A549 treated with dexamethasone at 1 μM for 4 hours (cell line): ENCODE results near the gene GAPVD1. TPM values are rescaled to one million over a fixed set of nuclear protein-coding genes. Genes with fewer than 3 reads are reported as not detected.

Experiments used
- total RNA-seq: library from RNA; stranded (reverse); fragments of 200-300 nt; extraction: Qiagen RNA extraction; gene quantifications from 5 replicates; pipeline ENCODE4 v1.2.3, GENCODE V29; 2022

Gene GAPVD1
- total RNA-seq: 12.0 to 19.5 TPM (median 18.3 TPM) in 5 replicates

DNA sequence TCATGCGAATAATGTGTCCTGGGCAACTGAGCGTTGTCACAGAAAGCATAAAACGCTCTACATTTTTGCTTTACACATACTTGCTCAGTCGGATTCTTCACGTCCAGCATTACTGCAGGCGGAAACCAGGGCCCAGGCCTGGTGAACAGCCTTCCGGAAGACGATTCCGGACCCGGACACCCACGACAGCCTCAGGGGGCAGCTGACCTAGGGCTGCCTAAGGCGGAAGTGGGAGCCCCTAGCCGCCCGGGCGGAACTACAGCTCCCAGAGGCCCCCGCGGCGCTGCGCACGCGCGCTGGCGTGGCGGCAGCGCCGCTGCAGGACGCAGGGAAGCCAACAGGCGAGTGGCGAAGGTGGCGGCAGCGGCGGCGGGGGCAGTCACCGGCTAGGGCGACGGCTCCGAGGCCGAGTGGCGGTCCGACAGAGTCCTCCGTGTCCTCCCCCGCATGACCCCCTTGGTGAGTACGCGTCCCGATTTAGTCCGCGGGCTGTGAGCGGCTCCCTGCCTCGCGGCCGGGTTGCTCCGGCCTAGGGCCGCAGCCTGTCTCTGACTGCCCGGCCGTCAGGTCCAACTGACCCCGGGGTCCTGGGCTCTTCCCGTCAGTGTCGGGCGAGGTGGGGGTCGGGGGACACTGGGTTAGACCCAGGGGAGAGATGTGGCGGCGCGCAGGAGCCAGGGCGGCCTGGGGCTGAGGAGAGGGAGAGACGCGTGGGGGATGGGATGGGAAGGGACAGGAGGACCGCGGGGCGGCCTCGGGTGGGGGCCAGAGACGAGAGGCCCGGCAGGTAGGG lies at the start of gene GAPVD1:
TSS of gene GAPVD1 (plus strand) at position 326 of the 793 bp plus-strand sequence. CDS start 37,096 bp downstream, outside the sequence.

DNA sequence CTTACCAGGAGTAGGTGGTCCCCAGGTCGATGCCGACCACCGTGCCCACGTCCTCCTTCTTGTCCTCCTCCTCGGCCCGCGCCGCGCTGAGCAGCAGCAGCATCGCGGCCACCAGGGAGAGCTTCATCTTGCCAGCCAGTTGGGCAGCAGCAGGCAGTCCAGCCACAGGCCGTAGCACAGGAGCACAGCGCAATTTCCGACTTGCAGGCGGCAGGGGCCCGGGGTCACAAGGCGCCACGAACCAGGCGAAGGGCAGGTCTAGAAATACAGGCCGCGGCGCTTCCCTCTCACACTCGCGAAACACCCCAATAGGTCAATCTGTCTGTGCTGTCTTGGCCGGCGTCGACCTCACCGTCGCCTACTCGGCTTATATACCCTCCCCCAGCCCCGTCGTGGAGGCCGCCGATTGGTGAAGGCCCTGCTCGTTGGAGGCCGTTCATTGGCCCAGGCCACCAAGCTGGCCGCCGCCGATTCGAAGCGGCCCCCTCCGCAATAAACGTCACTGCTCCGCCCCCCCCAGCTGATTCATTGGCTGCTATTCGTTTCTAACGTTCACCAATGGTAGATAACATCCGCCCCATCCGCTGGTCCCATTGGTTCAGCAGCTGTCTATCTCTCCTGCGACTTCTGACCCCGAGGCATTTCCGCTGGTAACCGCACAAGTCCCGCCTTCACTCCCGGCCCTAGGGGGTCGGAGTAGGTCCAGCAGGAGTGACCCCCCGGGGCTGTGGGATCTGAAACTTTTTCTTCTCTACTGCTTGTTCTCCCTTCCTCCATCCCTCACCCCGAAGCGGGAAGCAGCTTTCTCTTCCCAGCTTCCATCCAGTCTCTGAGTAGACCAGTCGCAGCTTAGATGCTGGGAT lies 20.4 kb upstream of the GAPVD1 start, which contains the start of gene HSPA5:
TSS of gene HSPA5 (minus strand) at position 344 of the 863 bp plus-strand sequence. CDS start at position 127, 217 bp downstream.

Other genes starting within 250 kb of the GAPVD1 start
- 1.2 to 2.6 TPM (median 1.7 TPM) in 5 replicates for gene SCAI, start 118.3 kb upstream of the GAPVD1 start, total RNA-seq
- gene PPP6C, start 72.0 kb upstream of the GAPVD1 start, total RNA-seq: 26.1 to 31.8 TPM (median 29.9 TPM) in 5 replicates
- gene RABEPK, start 61.3 kb upstream of the GAPVD1 start, total RNA-seq: 35.5 to 41.5 TPM (median 36.1 TPM) in 5 replicates
- 348 to 384 TPM (median 371 TPM) in 5 replicates for gene HSPA5, start 20.5 kb upstream of the GAPVD1 start, total RNA-seq